NCI-H82 treated with DMSO at 0.1 percent for 48 hours (cell line): ENCODE data around the gene ATP5F1D.
A peak's percentile ranks its signal among the peaks of the same experiment; 100 is the strongest.

ENCODE experiments used
- DNase-seq: peaks from one replicate; lab custom pipeline; 2025; ENCODE audit not compliant: unreplicated experiment; lab: John Stamatoyannopoulos, UW

Gene ATP5F1D

GRCh38 chr19:1269478-1270212 lies 28.1 kb downstream of the ATP5F1D start:
- peak; percentile 31 for DNase-seq

GRCh38 chr19:1270213-1270853 lies 28.8 kb downstream of the ATP5F1D start:
- DNase-seq: no peak

GRCh38 chr19:1270854-1271527 lies 29.4 kb downstream of the ATP5F1D start:
- no peak for DNase-seq

GRCh38 chr19:1271528-1272422 lies 30.2 kb downstream of the ATP5F1D start:
- no peak for DNase-seq

- DNase-seq: no peak
Measured at GRCh38 chr19:1272423-1273262, 31.1 kb downstream of the ATP5F1D start.

- no peak for DNase-seq
Measured at GRCh38 chr19:1273263-1274041, 31.9 kb downstream of the ATP5F1D start.

GRCh38 chr19:1274081-1274851 lies 32.7 kb downstream of the ATP5F1D start:
- DNase-seq: no peak

- DNase-seq: no peak
Measured at GRCh38 chr19:1274852-1275259, 33.3 kb downstream of the ATP5F1D start.

GRCh38 chr19:1275260-1275975 lies 33.9 kb downstream of the ATP5F1D start, which contains the start of gene FAM174C:
Gene FAM174C (plus strand): TSS chr19:1275530. CDS start chr19:1275550, 20 bp downstream.
- DNase-seq: peak; percentile 57

- no peak for DNase-seq
Measured at GRCh38 chr19:1275976-1276627, 34.6 kb downstream of the ATP5F1D start.

GRCh38 chr19:1276628-1277022 lies 35.1 kb downstream of the ATP5F1D start:
- no peak for DNase-seq

GRCh38 chr19:1277061-1277460 lies 35.5 kb downstream of the ATP5F1D start:
- no peak for DNase-seq

- DNase-seq: no peak
Measured at GRCh38 chr19:1278074-1278473, 36.5 kb downstream of the ATP5F1D start.

GRCh38 chr19:1278713-1279660 lies 37.4 kb downstream of the ATP5F1D start:
- DNase-seq: no peak

- DNase-seq: no peak
Measured at GRCh38 chr19:1279782-1280341, 38.3 kb downstream of the ATP5F1D start.
